Panc1 (cell line): Measurements from ENCODE around the gene FSTL1. TPM values are rescaled to one million over a fixed set of nuclear protein-coding genes. Genes with fewer than 3 reads are reported as not detected.
"Not testable (repeated sequence)": the region's sequence is repeated elsewhere in the genome, so short reads cannot be mapped to it uniquely, and the experiment has no call there.

Experiments used
- ATAC-seq: fragments of 200-7000 bp; cut with Tn5 transposase; 2 replicates; pipeline ENCODE4 v1.9.1; 2020; ENCODE audit warnings: mild to moderate bottlenecking, moderate library complexity
- BruUV-seq: library from RNA; stranded (reverse); fragments of 400-500 nt; replicated peaks from 2 replicates; lab custom pipeline; 2021; lab: Mats Ljungman, UMichigan
- CTCF ChIA-PET: fragments of 300-600 bp; sonication (Branson Sonifier 250); formaldehyde crosslinking; loops from one replicate; lab custom pipeline; 2022; ENCODE audit warnings: antibody characterized with exemption; lab: Charles Lee
- POLR2A ChIA-PET: fragments of 300-600 bp; sonication (Branson Sonifier 250); formaldehyde crosslinking; loops from one replicate; lab custom pipeline; 2022; ENCODE audit warnings: antibody characterized with exemption; lab: Charles Lee
- DNase-seq: peaks from one replicate; pipeline ENCODE4 v3.0.0-alpha.2; 2010; ENCODE audit warnings: low read depth, low spot score
- H3K27ac ChIP-seq: 2 replicates; pipeline ENCODE4 v1.5.1; 2011; ENCODE audit warnings: mild to moderate bottlenecking, low read length, inconsistent platforms
- H3K27me3 ChIP-seq: fragments of 200-500 bp; sonication (Bioruptor generic); 2 replicates; pipeline ENCODE4 v1.6.0; 2014; ENCODE audit warnings: low read length, inconsistent platforms; ENCODE audit not compliant: control insufficient read depth, insufficient read depth
- H3K36me3 ChIP-seq: fragments of 200-500 bp; sonication (Bioruptor generic); 2 replicates; pipeline ENCODE4 v1.5.1; 2014; ENCODE audit warnings: inconsistent platforms, mild to moderate bottlenecking, low read length, moderate library complexity; ENCODE audit not compliant: control insufficient read depth, insufficient read depth
- H3K4me1 ChIP-seq: 2 replicates; pipeline ENCODE4 v1.5.1; 2011; ENCODE audit warnings: inconsistent platforms, mild to moderate bottlenecking, low read length, moderate library complexity; ENCODE audit not compliant: control insufficient read depth, insufficient read depth
- H3K4me3 ChIP-seq, 2 experiments: 2 replicates each; pipeline ENCODE4 v1.5.1; 2011 to 2012; ENCODE audit warnings: low read depth in 2 of 2, low read length in 2 of 2, mild to moderate bottlenecking in 2 of 2, inconsistent platforms in 1 of 2, moderate library complexity in 1 of 2
- H3K9me3 ChIP-seq: fragments of 200-500 bp; sonication (Bioruptor generic); 2 replicates; pipeline ENCODE4 v1.5.1; 2014; ENCODE audit warnings: low read depth, mild to moderate bottlenecking, inconsistent platforms, low read length, moderate library complexity; ENCODE audit not compliant: control insufficient read depth, insufficient read depth
- POLR2AphosphoS5 ChIP-seq: IDR thresholded peaks from 2 replicates; pipeline ENCODE4 v1.6.1; 2012; ENCODE audit warnings: mild to moderate bottlenecking, low read depth, low read length, moderate library complexity
- SIN3A ChIP-seq: IDR thresholded peaks from 2 replicates; pipeline ENCODE4 v1.6.1; 2012; ENCODE audit warnings: low read depth, mild to moderate bottlenecking, low read length, moderate library complexity, borderline replicate concordance; ENCODE audit not compliant: insufficient read depth
- TCF7L2 ChIP-seq: IDR thresholded peaks from 2 replicates; pipeline ENCODE4 v1.6.1; 2011; ENCODE audit warnings: mild to moderate bottlenecking, low read depth, low read length, inconsistent platforms
- in situ Hi-C: cut with HindIII; loops from 2 replicates; pipeline ENCODE4 v1.10.0; 2016; ENCODE audit warnings: low sequenced_read_pairs, low pct_unique_long_range_greater_than_20kb
- intact Hi-C: fragments of 100-400 bp; cut with micrococcal nuclease; formaldehyde crosslinking; loops from one replicate; pipeline ENCODE4 v1.10.0; 2022; ENCODE audit not compliant: unreplicated experiment
- total RNA-seq: library from RNA; stranded (reverse); gene quantifications from one replicate; pipeline ENCODE4 v1.2.1, GENCODE V29; 2021; ENCODE audit not compliant: unreplicated experiment
- TF ChIP-seq, protein P1 (sequence below), 2 experiments: IDR thresholded peaks; 2 replicates each; pipeline ENCODE4 v1.6.1; 2011 to 2012; ENCODE audit warnings: low read depth in 2 of 2, control low read depth in 1 of 2, low read length in 1 of 2, mild to moderate bottlenecking in 1 of 2, moderate library complexity in 1 of 2; ENCODE audit not compliant: insufficient read depth in 1 of 2
- TF ChIP-seq, protein P2 (sequence below): fragments of 450-650 bp; IDR thresholded peaks from 2 replicates; pipeline ENCODE4 v1.5.1; 2017; ENCODE audit warnings: mild to moderate bottlenecking

The FSTL1 gene
- total RNA-seq, 1 experiment from 2014 or later = 9.2 TPM

DNA sequence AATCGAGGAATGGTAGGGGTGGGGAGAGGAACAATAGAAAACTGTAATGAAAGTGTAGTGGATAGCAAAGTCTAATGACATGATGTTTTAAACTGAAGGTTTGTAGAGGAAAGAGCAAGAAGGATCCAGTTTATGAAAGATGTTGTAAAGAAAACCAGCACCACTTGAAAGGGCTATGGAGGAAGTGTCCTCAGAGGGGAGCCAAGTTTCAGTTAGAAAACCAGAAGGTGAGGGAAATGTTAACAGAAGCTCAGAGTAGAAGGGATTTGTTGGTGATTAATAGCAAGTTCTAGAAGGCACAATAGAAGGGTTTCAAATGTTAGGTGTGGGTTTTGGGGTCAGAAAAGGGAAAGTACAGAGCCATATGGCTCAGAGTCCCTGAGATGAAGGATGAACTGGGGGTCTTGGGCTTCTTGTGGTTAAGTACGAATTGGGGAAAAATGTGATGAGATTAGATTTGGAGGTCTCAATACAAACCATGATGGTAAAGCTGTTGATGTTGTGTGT lies 67.8 kb downstream of the FSTL1 start:
- no peak for TF ChIP-seq POLR2AphosphoS5
- no peak for TF ChIP-seq TCF7L2
- TF ChIP-seq SIN3A = no peak
- TF ChIP-seq, protein P1, sequence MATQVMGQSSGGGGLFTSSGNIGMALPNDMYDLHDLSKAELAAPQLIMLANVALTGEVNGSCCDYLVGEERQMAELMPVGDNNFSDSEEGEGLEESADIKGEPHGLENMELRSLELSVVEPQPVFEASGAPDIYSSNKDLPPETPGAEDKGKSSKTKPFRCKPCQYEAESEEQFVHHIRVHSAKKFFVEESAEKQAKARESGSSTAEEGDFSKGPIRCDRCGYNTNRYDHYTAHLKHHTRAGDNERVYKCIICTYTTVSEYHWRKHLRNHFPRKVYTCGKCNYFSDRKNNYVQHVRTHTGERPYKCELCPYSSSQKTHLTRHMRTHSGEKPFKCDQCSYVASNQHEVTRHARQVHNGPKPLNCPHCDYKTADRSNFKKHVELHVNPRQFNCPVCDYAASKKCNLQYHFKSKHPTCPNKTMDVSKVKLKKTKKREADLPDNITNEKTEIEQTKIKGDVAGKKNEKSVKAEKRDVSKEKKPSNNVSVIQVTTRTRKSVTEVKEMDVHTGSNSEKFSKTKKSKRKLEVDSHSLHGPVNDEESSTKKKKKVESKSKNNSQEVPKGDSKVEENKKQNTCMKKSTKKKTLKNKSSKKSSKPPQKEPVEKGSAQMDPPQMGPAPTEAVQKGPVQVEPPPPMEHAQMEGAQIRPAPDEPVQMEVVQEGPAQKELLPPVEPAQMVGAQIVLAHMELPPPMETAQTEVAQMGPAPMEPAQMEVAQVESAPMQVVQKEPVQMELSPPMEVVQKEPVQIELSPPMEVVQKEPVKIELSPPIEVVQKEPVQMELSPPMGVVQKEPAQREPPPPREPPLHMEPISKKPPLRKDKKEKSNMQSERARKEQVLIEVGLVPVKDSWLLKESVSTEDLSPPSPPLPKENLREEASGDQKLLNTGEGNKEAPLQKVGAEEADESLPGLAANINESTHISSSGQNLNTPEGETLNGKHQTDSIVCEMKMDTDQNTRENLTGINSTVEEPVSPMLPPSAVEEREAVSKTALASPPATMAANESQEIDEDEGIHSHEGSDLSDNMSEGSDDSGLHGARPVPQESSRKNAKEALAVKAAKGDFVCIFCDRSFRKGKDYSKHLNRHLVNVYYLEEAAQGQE (IDR thresholded peaks at IDR 0.05; ENCODE audit: insufficient read depth in 1 of 2, low read depth in 2 of 2, low read length in 1 of 2) = no peak
- TF ChIP-seq, protein P2, sequence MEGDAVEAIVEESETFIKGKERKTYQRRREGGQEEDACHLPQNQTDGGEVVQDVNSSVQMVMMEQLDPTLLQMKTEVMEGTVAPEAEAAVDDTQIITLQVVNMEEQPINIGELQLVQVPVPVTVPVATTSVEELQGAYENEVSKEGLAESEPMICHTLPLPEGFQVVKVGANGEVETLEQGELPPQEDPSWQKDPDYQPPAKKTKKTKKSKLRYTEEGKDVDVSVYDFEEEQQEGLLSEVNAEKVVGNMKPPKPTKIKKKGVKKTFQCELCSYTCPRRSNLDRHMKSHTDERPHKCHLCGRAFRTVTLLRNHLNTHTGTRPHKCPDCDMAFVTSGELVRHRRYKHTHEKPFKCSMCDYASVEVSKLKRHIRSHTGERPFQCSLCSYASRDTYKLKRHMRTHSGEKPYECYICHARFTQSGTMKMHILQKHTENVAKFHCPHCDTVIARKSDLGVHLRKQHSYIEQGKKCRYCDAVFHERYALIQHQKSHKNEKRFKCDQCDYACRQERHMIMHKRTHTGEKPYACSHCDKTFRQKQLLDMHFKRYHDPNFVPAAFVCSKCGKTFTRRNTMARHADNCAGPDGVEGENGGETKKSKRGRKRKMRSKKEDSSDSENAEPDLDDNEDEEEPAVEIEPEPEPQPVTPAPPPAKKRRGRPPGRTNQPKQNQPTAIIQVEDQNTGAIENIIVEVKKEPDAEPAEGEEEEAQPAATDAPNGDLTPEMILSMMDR = no peak
- BruUV-seq = no TSS peak
- no peaks in the 10 kb centered on the region for H3K9me3 ChIP-seq
- POLR2A ChIA-PET = no interaction called here
- no peaks in the 10 kb centered on the region; the same call in 1 of the 2 replicates for H3K27me3 ChIP-seq
- ATAC-seq (no peak), DNase-seq (no peak)
- no peaks in the 10 kb centered on the region for H3K4me1 ChIP-seq
- CTCF ChIA-PET = no interaction called here
- intact Hi-C loops (no loop called here), in situ Hi-C loops (no loop called here)
- H3K36me3 ChIP-seq = no peaks in the 10 kb centered on the region
- no peak overlapping the region for H3K27ac ChIP-seq
- no peak overlapping the region for H3K4me3 ChIP-seq

DNA sequence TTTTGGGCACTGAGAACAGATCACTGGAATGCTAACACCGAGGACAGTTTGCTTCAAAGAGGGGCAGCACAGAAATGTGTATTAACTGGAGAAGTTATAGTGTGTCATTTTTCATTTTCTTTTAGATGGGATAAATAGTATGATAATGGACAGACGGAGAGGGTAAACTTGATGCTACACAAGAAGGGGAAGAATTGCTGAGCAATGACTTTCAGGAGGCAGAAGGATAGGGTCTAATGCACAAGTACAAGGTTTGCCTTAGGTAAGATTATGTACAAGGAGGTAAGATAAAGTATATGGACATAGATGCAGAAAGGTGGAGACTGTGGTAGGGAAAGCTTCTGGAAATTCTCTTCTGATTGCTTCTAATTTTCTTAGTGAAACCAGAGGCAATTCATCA lies 69.3 kb downstream of the FSTL1 start:
- intact Hi-C loops = no loop called here
- Histone ChIP-seq H3K9me3 (no peaks in the 10 kb centered on the region), H3K27me3 (no peaks in the 10 kb centered on the region; the same call in 1 of the 2 replicates), H3K27ac (no peak overlapping the region), H3K36me3 (no peaks in the 10 kb centered on the region), H3K4me1 (no peaks in the 10 kb centered on the region), H3K4me3 (no peak overlapping the region)
- in situ Hi-C loops = no loop called here
- CTCF ChIA-PET = no interaction called here
- no peak for ATAC-seq
- POLR2A ChIA-PET = no interaction called here
- DNase-seq = no peak
- no TSS peak for BruUV-seq
- TF ChIP-seq, protein P1 (IDR thresholded peaks at IDR 0.05; ENCODE audit: insufficient read depth in 1 of 2, low read depth in 2 of 2, low read length in 1 of 2) = no peak
- TF ChIP-seq POLR2AphosphoS5 = no peak
- TF ChIP-seq, protein P2 = no peak
- no peak for TF ChIP-seq TCF7L2
- no peak for TF ChIP-seq SIN3A

DNA sequence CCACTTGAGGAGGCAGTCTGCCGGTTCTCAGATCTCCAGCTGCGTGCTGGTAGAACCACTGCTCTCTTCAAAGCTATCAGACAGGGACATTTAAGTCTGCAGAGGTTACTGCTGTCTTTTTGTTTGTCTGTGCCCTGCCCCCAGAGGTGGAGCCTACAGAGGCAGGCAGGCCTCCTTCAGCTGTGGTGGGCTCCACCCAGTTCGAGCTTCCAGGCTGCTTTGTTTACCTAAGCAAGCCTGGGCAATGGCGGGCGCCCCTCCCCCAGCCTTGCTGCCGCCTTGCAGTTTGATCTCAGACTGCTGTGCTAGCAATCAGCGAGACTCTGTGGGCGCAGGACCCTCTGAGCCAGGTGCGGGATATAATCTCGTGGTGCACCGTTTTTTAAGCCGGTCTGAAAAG lies 72.8 kb downstream of the FSTL1 start:
- H3K27ac ChIP-seq, H3K4me3 ChIP-seq, ATAC-seq, DNase-seq, CTCF ChIA-PET, H3K4me1 ChIP-seq, H3K36me3 ChIP-seq, H3K27me3 ChIP-seq, BruUV-seq, in situ Hi-C loops, POLR2A ChIA-PET, H3K9me3 ChIP-seq, intact Hi-C loops: not testable (repeated sequence)
